IMR-90 (cell line): ENCODE measurements around the gene UBTD1. TPM values are rescaled to one million over a fixed set of nuclear protein-coding genes. Genes with fewer than 3 reads are reported as not detected.
A peak's percentile ranks its signal among the peaks of the same experiment; 100 is the strongest.

Experiments
- ATAC-seq: fragments of 200-7000 bp; cut with Tn5 transposase; 2 replicates; pipeline ENCODE4 v1.9.1; 2020; ENCODE audit warnings: low read depth, mild to moderate bottlenecking, moderate library complexity
- BruUV-seq: library from RNA; stranded (reverse); fragments of 400-500 nt; replicated peaks from 2 replicates; lab custom pipeline; 2021; lab: Mats Ljungman, UMichigan
- CTCF ChIA-PET: fragments of 300-600 bp; formaldehyde crosslinking; extraction: SDS; loops from one replicate; lab custom pipeline; 2021; ENCODE audit warnings: antibody characterized with exemption; lab: Yijun Ruan, JAX
- POLR2A ChIA-PET: fragments of 300-600 bp; sonication (Branson Sonifier 250); formaldehyde crosslinking; loops from one replicate; lab custom pipeline; 2022; ENCODE audit warnings: antibody characterized with exemption; ENCODE audit not compliant: unreplicated experiment; lab: Charles Lee
- DNase-seq: peaks from one replicate; pipeline ENCODE4 v3.0.0; 2013
- H2AFZ ChIP-seq: replicated peaks from 2 replicates; pipeline ENCODE3; 2013; ENCODE audit warnings: low read length, mild to moderate bottlenecking; ENCODE audit not compliant: poor library complexity
- H2AK5ac ChIP-seq: 2 replicates; pipeline ENCODE4 v1.6.1; 2013; ENCODE audit warnings: low read depth, low read length, inconsistent platforms
- H2AK9ac ChIP-seq: replicated peaks from 2 replicates; pipeline ENCODE3; 2013; ENCODE audit warnings: mild to moderate bottlenecking, low read depth, low read length, moderate library complexity; ENCODE audit not compliant: poor library complexity
- H2BK120ac ChIP-seq: 2 replicates; pipeline ENCODE4 v1.6.1; 2013; ENCODE audit warnings: low read depth, low read length, inconsistent platforms
- H2BK15ac ChIP-seq: 3 replicates; pipeline ENCODE4 v1.6.1; 2013; ENCODE audit warnings: low read depth, low read length, inconsistent platforms
- H2BK20ac ChIP-seq: 2 replicates; pipeline ENCODE4 v1.6.1; 2013; ENCODE audit warnings: low read depth, mild to moderate bottlenecking, inconsistent platforms, low read length, moderate library complexity
- H2BK5ac ChIP-seq: 2 replicates; pipeline ENCODE4 v1.6.1; 2013; ENCODE audit warnings: mild to moderate bottlenecking, low read depth, low read length, inconsistent platforms; ENCODE audit not compliant: poor library complexity, severe bottlenecking
- H3K14ac ChIP-seq: replicated peaks from 2 replicates; pipeline ENCODE4 v1.6.1; 2013; ENCODE audit warnings: low read depth, low read length, inconsistent platforms
- H3K18ac ChIP-seq: 2 replicates; pipeline ENCODE4 v1.6.1; 2013; ENCODE audit warnings: low read depth, low read length, control low read depth
- H3K23ac ChIP-seq: 2 replicates; pipeline ENCODE4 v1.6.1; 2013; ENCODE audit warnings: low read depth, low read length, inconsistent platforms
- H3K27ac ChIP-seq: 2 replicates; pipeline ENCODE4 v1.5.1; 2013; ENCODE audit warnings: mild to moderate bottlenecking, control low read depth, low read length; ENCODE audit not compliant: insufficient read depth
- H3K27me3 ChIP-seq: 2 replicates; pipeline ENCODE4 v1.6.1; 2013; ENCODE audit warnings: low read length; ENCODE audit not compliant: control insufficient read depth, insufficient read depth
- H3K36me3 ChIP-seq: 2 replicates; pipeline ENCODE4 v1.6.1; 2013; ENCODE audit warnings: low read length, mixed read lengths; ENCODE audit not compliant: control insufficient read depth, insufficient read depth
- H3K4ac ChIP-seq: 2 replicates; pipeline ENCODE4 v1.6.1; 2013; ENCODE audit warnings: low read depth, low read length, inconsistent platforms
- H3K4me1 ChIP-seq: 2 replicates; pipeline ENCODE4 v1.6.1; 2013; ENCODE audit warnings: low read length, mixed read lengths; ENCODE audit not compliant: control insufficient read depth, insufficient read depth
- H3K4me2 ChIP-seq: 2 replicates; pipeline ENCODE4 v1.6.1; 2013; ENCODE audit warnings: low read depth, mild to moderate bottlenecking, control low read depth, low read length, moderate library complexity
- H3K4me3 ChIP-seq: 2 replicates; pipeline ENCODE4 v1.5.1; 2013; ENCODE audit warnings: low read depth, mild to moderate bottlenecking, control low read depth, low read length, moderate library complexity; ENCODE audit not compliant: insufficient read depth
- H3K56ac ChIP-seq: 2 replicates; pipeline ENCODE4 v1.6.1; 2013; ENCODE audit warnings: low read length, inconsistent platforms; ENCODE audit not compliant: insufficient read depth; ENCODE audit errors: extremely low read depth
- H3K79me1 ChIP-seq, 2 experiments: 2 replicates each; pipeline ENCODE4 v1.6.1; 2013; ENCODE audit warnings: low read length in 2 of 2, inconsistent platforms in 1 of 2, low read depth in 1 of 2
- H3K9ac ChIP-seq: 2 replicates; pipeline ENCODE4 v1.6.1; 2013; ENCODE audit warnings: low read depth, low read length, control low read depth
- H3K9me1 ChIP-seq: 2 replicates; pipeline ENCODE4 v1.6.1; 2013; ENCODE audit warnings: low read length, inconsistent platforms; ENCODE audit not compliant: insufficient read depth
- H3K9me3 ChIP-seq: 2 replicates; pipeline ENCODE4 v1.6.1; 2013; ENCODE audit warnings: low read length; ENCODE audit not compliant: control insufficient read depth, insufficient read depth
- H4K20me1 ChIP-seq: 2 replicates; pipeline ENCODE4 v1.6.1; 2013; ENCODE audit warnings: low read length, inconsistent platforms; ENCODE audit not compliant: insufficient read depth
- H4K5ac ChIP-seq: 2 replicates; pipeline ENCODE4 v1.6.1; 2013; ENCODE audit warnings: mild to moderate bottlenecking, low read depth, low read length, control low read depth
- H4K8ac ChIP-seq, 2 experiments: 2 replicates each; pipeline ENCODE4 v1.6.1; 2013; ENCODE audit warnings: low read depth in 2 of 2, low read length in 2 of 2, control low read depth in 1 of 2, inconsistent platforms in 1 of 2
- H4K91ac ChIP-seq: 2 replicates; pipeline ENCODE4 v1.6.1; 2013; ENCODE audit warnings: low read depth, low read length, inconsistent platforms; ENCODE audit not compliant: insufficient read depth
- BHLHE40 ChIP-seq: fragments of 150-350 bp; IDR thresholded peaks from 2 replicates; pipeline ENCODE4 v1.6.1; 2016; ENCODE audit warnings: mild to moderate bottlenecking, low read depth, low read length
- CEBPB ChIP-seq: IDR thresholded peaks from 2 replicates; pipeline ENCODE4 v1.6.1; 2012; ENCODE audit warnings: low read depth, low read length, improper control_type of control experiment
- CTCF ChIP-seq: conservative IDR thresholded peaks from 2 replicates; pipeline ENCODE4 v1.5.1; 2012; ENCODE audit warnings: mild to moderate bottlenecking, low read depth, low read length, improper control_type of control experiment
- ELK1 ChIP-seq: fragments of 150-350 bp; IDR thresholded peaks from 2 replicates; pipeline ENCODE4 v1.6.1; 2016; ENCODE audit warnings: low read depth, mild to moderate bottlenecking, low read length, moderate library complexity, borderline replicate concordance
- FOS ChIP-seq: fragments of 150-350 bp; IDR thresholded peaks from 2 replicates; pipeline ENCODE4 v1.6.1; 2016; ENCODE audit warnings: low read depth, low read length
- MAFK ChIP-seq: IDR thresholded peaks from 2 replicates; pipeline ENCODE4 v1.6.1; 2012; ENCODE audit warnings: low read depth, low read length, improper control_type of control experiment
- MAZ ChIP-seq: IDR thresholded peaks from 2 replicates; pipeline ENCODE4 v1.6.1; 2012; ENCODE audit warnings: low read depth, mild to moderate bottlenecking, low read length, improper control_type of control experiment, moderate library complexity, borderline replicate concordance
- MXI1 ChIP-seq: IDR thresholded peaks from 2 replicates; pipeline ENCODE4 v1.6.1; 2012; ENCODE audit warnings: low read depth, mild to moderate bottlenecking, low read length, moderate library complexity, borderline replicate concordance
- NFE2L2 ChIP-seq: fragments of 150-350 bp; IDR thresholded peaks from 2 replicates; pipeline ENCODE4 v1.6.1; 2016; ENCODE audit warnings: low read depth, mild to moderate bottlenecking, low read length
- POLR2A ChIP-seq: IDR thresholded peaks from 2 replicates; pipeline ENCODE4 v1.6.1; 2012; ENCODE audit warnings: mild to moderate bottlenecking, low read depth, low read length
- RFX5 ChIP-seq: IDR thresholded peaks from 2 replicates; pipeline ENCODE4 v1.8.0; 2012; ENCODE audit warnings: low read depth, mild to moderate bottlenecking, low read length, moderate library complexity
- SMC3 ChIP-seq: fragments of 150-350 bp; IDR thresholded peaks from 2 replicates; pipeline ENCODE4 v1.6.1; 2016; ENCODE audit warnings: low read depth, mild to moderate bottlenecking, antibody characterized with exemption, low read length, moderate library complexity
- USF2 ChIP-seq: fragments of 150-350 bp; IDR thresholded peaks from 2 replicates; pipeline ENCODE4 v1.6.1; 2017; ENCODE audit warnings: mild to moderate bottlenecking, antibody characterized with exemption, low read length, low read depth
- WGBS, 2 experiments: methylation state at CpG; one replicate each; pipeline versions ENCODE4 v1.1.5 to v1.1.7; 2013; ENCODE audit warnings: missing lambda C conversion rate in 2 of 2; ENCODE audit not compliant: insufficient read length in 1 of 2; ENCODE audit errors: extremely low coverage in 2 of 2; 5-methylcytosine and 5-hydroxymethylcytosine counted together
- dilution Hi-C: fragments of 300-500 bp; cut with HindIII; formaldehyde crosslinking; loops from one replicate; pipeline ENCODE4 v1.14.3; 2018; ENCODE audit warnings: low sequenced_read_pairs; ENCODE audit not compliant: unreplicated experiment
- in situ Hi-C: fragments of 300-500 bp; cut with MboI; formaldehyde crosslinking; loops from 3 replicates; pipeline ENCODE4 v1.14.3; 2019; ENCODE audit warnings: low sequenced_read_pairs, inconsistent platforms, mixed read lengths
- intact Hi-C: fragments of 100-400 bp; cut with micrococcal nuclease; formaldehyde crosslinking; loops from 2 replicates; pipeline ENCODE4 v1.10.0; 2022
- polyA plus RNA-seq, 3 experiments: library from polyadenylated mRNA; depleted of rRNA; stranded (reverse); fragments of >200 nt; gene quantifications; 2 replicates each; pipeline ENCODE4 v1.2.3, GENCODE V29; 2012; ENCODE audit warnings: low replicate concordance in 1 of 3
- total RNA-seq: library from RNA; depleted of rRNA; stranded (reverse); fragments of >200 nt; gene quantifications from 2 replicates; pipeline ENCODE4 v1.2.3, GENCODE V29; 2012

The UBTD1 gene
- total and polyA plus RNA-seq, 2 of the 4 experiments (the other 2 are of a cell fraction) = 21.9 to 44.9 TPM

DNA sequence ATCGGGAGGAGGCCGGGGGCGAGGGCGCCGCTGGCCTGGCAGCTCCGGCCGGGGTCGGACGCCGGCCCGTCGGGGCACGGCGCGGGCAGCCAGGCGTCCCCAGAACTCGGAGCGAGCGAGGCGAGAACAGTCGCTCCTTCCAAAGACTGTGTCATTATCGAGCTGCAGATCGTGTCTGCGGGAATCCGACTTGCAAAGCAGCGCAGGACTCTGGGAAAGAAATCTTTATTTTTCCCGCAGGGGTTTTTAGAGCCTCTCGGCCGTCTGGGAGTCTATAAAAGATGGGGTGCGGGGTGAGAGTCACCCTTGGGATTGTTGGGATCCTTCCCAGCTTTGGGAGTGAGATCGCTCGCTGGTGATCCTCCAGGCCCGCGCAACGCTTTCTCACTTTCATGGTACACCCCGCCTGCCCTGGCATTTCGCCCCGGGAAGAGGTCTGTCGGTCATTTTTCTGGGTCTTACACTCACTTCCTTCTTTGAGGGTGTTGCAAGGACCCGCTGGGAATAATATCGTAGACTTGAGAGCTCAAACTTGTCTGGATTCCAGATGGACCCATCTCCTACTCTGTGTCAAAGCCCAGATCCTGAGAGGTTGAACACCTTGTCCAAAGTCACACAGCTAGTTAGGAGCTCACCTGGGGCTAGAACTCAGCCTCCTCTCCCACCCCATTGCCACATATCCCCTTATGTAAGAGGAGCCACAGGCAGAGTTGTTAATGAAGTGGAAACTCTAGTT is 1.0 kb downstream of the UBTD1 start:
- in situ Hi-C loops (no loop called here), dilution Hi-C loops (no loop called here), intact Hi-C loops (loop anchor here (1.0 to 5.0 kb wide), 2 partner anchors 54 to 143 kb away; partner anchors contain the start of gene PI4K2A)
- Histone ChIP-seq H2AK5ac (peak overlapping the region; percentile 74; the same call in 1 of the 2 replicates), H3K18ac (peak overlapping the region; percentile 15), H3K9me1 (peaks cover 27% of the 10 kb centered on the region), H4K8ac (peak overlapping the region; percentile 20 to 59; a peak in 2 of 4 replicates), H2AK9ac (peak overlapping the region; percentile 43), H3K56ac (peak overlapping the region; percentile 63), H3K4me3 (peak overlapping the region; percentile 82), H3K23ac (peak overlapping the region; percentile 79), H4K20me1 (peaks cover 59% of the 10 kb centered on the region), H3K4me1 (peaks cover 9% of the 10 kb centered on the region), H3K14ac (peak overlapping the region; percentile 85), H3K36me3 (0 out of 2 replicates have a peak, but pooled peaks cover 2% of the 10 kb centered on the region), H3K27me3 (no peaks in the 10 kb centered on the region), H2BK120ac (peak overlapping the region; percentile 25; the same call in 1 of the 2 replicates), H2BK15ac (no peak overlapping the region; the same call in 2 of the 3 replicates), H2BK5ac (peak overlapping the region; percentile 66), H2AFZ (peak overlapping the region; percentile 88), H2BK20ac (peak overlapping the region; percentile 41), H3K9me3 (no peaks in the 10 kb centered on the region), H3K4ac (peak overlapping the region; percentile 58), H4K91ac (peak overlapping the region; percentile 48; the same call in 1 of the 2 replicates), H3K79me1 (peaks cover 36 to 77% of the 10 kb centered on the region in 2 experiments), H4K5ac (peak overlapping the region; percentile 13; the same call in 1 of the 2 replicates), H3K27ac (peak overlapping the region; percentile 79), H3K4me2 (peak overlapping the region; percentile 94), H3K9ac (peak overlapping the region; percentile 85)
- BruUV-seq = no TSS peak
- ATAC-seq (no peak), DNase-seq (peak; percentile 55)
- 0% methylated on average over 9 of the region's 41 CpGs; no CpG with 5 or more reads in 1 of the 2 experiments for WGBS, 2 experiments
- ChIA-PET POLR2A (interaction anchor here (0.6 kb wide), 1 partner anchor 31 kb away, joined by 6 read pairs; no protein-coding TSS in a partner anchor), CTCF (interaction anchor here (1.0 kb wide), 1 partner anchor 54 kb away, joined by 3 read pairs; no protein-coding TSS in a partner anchor)
- TF ChIP-seq NFE2L2 = no peak
- TF ChIP-seq ELK1 = no peak
- no peak for TF ChIP-seq RFX5
- no peak for TF ChIP-seq POLR2A
- no peak for TF ChIP-seq USF2
- no peak for TF ChIP-seq MAZ
- TF ChIP-seq FOS = no peak
- TF ChIP-seq SMC3 = no peak
- TF ChIP-seq BHLHE40 = no peak
- TF ChIP-seq MXI1 = 0 out of 2 replicates have a peak, but pooled peaks have one; percentile 12
- TF ChIP-seq CEBPB = peak; percentile 50; the same call in 1 of the 2 replicates
- no peak for TF ChIP-seq MAFK
- TF ChIP-seq CTCF = no peak
